Fibroblast of mammary gland (primary cell): Measurements from ENCODE around the gene GLIS1.

Experiments
- DNase-seq: peaks from one replicate; pipeline ENCODE4 v3.0.0-alpha.2; 2010; ENCODE audit warnings: low read depth
- H3K4me3 ChIP-seq: 2 replicates; pipeline ENCODE4 v1.5.1; 2011; ENCODE audit warnings: low read depth, mild to moderate bottlenecking, low read length, moderate library complexity; ENCODE audit not compliant: control insufficient read depth
- CTCF ChIP-seq: conservative IDR thresholded peaks from 2 replicates; pipeline ENCODE4 v1.5.1; 2011; ENCODE audit warnings: low read depth, low read length, inconsistent platforms; ENCODE audit not compliant: control insufficient read depth, insufficient read depth

Gene GLIS1

GRCh38 chr1:53532377-53532776 lies 206.6 kb downstream of the GLIS1 start:
- no peak overlapping the region for H3K4me3 ChIP-seq
- DNase-seq = no peak
- no peak for TF ChIP-seq CTCF

GRCh38 chr1:53530550-53530949 lies 208.4 kb downstream of the GLIS1 start:
- no peak for DNase-seq
- no peak overlapping the region for H3K4me3 ChIP-seq
- TF ChIP-seq CTCF = no peak

GRCh38 chr1:53529555-53529954 lies 209.4 kb downstream of the GLIS1 start:
- no peak for TF ChIP-seq CTCF
- H3K4me3 ChIP-seq = no peak overlapping the region
- DNase-seq = no peak

- no peak for DNase-seq
- no peak for TF ChIP-seq CTCF
- no peak overlapping the region for H3K4me3 ChIP-seq
Observed at GRCh38 chr1:53527368-53527767, 211.6 kb downstream of the GLIS1 start.

GRCh38 chr1:53526451-53527101 lies 212.4 kb downstream of the GLIS1 start:
- no peak for TF ChIP-seq CTCF
- peak; percentile 48 for DNase-seq
- no peak overlapping the region for H3K4me3 ChIP-seq

- no peak for DNase-seq
- TF ChIP-seq CTCF = no peak
- no peak overlapping the region for H3K4me3 ChIP-seq
Observed at GRCh38 chr1:53525595-53525994, 213.4 kb downstream of the GLIS1 start.
